Kidney (tissue), 14 donors: ENCODE data around the gene ZDHHC14. TPM values are rescaled to one million over a fixed set of nuclear protein-coding genes. Genes with fewer than 3 reads are reported as not detected.
A peak's percentile ranks its signal among the peaks of the same experiment; 100 is the strongest.

ENCODE experiments used
- DNase-seq, 5 donors: peaks; one replicate each; pipeline ENCODE4 v3.0.0-alpha.2; 2013 to 2020
- FAIRE-seq: peaks from 2 replicates; lab custom pipeline; 2012; peaks lifted over from hg19 to GRCh38; lab: Jason Lieb, UNC
- H3K27ac ChIP-seq, 2 donors: one replicate each; pipeline ENCODE4 v1.7.0; 2013; ENCODE audit warnings: low read depth in 2 of 2, low read length in 2 of 2, inconsistent platforms in 1 of 2
- H3K27me3 ChIP-seq: one replicate; pipeline ENCODE4 v1.7.1; 2013; ENCODE audit warnings: low read length, inconsistent platforms; ENCODE audit not compliant: control insufficient read depth, insufficient read depth
- H3K36me3 ChIP-seq, 3 donors: one replicate each; pipeline versions ENCODE4 v1.7.0 to v1.7.1; 2013; ENCODE audit warnings: low read length in 3 of 3, control low read depth in 1 of 3, inconsistent platforms in 1 of 3; ENCODE audit not compliant: insufficient read depth in 3 of 3, control insufficient read depth in 2 of 3
- H3K4me1 ChIP-seq, 3 donors: one replicate each; pipeline versions ENCODE4 v1.7.0 to v1.7.1; 2013; ENCODE audit warnings: low read length in 3 of 3, inconsistent platforms in 1 of 3, low read depth in 1 of 3; ENCODE audit not compliant: control insufficient read depth in 2 of 3, insufficient read depth in 2 of 3
- H3K4me3 ChIP-seq, 3 donors: one replicate each; pipeline versions ENCODE4 v1.7.0 to v1.8.1; 2013; ENCODE audit warnings: low read length in 3 of 3, control low read depth in 1 of 3, inconsistent platforms in 1 of 3
- H3K9ac ChIP-seq, 3 donors: one replicate each; pipeline versions ENCODE4 v1.7.0 to v1.7.1; 2013; ENCODE audit warnings: low read length in 3 of 3, control low read depth in 1 of 3, inconsistent platforms in 1 of 3
- H3K9me3 ChIP-seq, 3 donors: one replicate each; pipeline versions ENCODE4 v1.7.0 to v1.7.1; 2013; ENCODE audit warnings: low read length in 3 of 3, control low read depth in 1 of 3, inconsistent platforms in 1 of 3; ENCODE audit not compliant: control insufficient read depth in 2 of 3, insufficient read depth in 1 of 3
- CTCF ChIP-seq: IDR thresholded peaks from 3 replicates; pipeline ENCODE4 v1.5.1; 2012; ENCODE audit warnings: mild to moderate bottlenecking, moderate library complexity, borderline replicate concordance; ENCODE audit not compliant: insufficient read depth; ENCODE audit errors: extremely low read depth
- intact Hi-C: fragments of 100-400 bp; cut with DNase I; formaldehyde crosslinking; loops from one replicate; pipeline ENCODE4 v1.11.1; 2022
- polyA plus RNA-seq: library from polyadenylated mRNA; stranded (reverse); fragments of 350-450 nt; fragmentation: Illumina TruSeq; extraction: RNeasy Lipid Tissue Mini Kit (QIAGEN cat#74804); gene quantifications from one replicate; pipeline ENCODE4 v1.2.3, GENCODE V29; 2014; ENCODE audit warnings: low read depth, low replicate concordance; ENCODE audit not compliant: insufficient read depth
- total RNA-seq: library from RNA; stranded (reverse); fragmentation: NEBNext Ultra II Directional; extraction: Animal tissue kit (Norgen Biotek cat#: 25700); gene quantifications from one replicate; pipeline ENCODE4 v1.2.1, GENCODE V29; 2021
- donor health status: control.
- donor health status: control.
- donor health status: control.
- donor health status: control.
- donor health status: control.
- donor health status: DM: yes; HTN: yes; CAD: no.
- donor health status: Normal renal cell carcinoma (clear cell type).

The ZDHHC14 gene
- total and polyA plus RNA-seq, 2 donors from 2014 or later: 13.5 to 26.7 TPM

- Histone ChIP-seq H3K27ac (no peak overlapping the region), H3K36me3 (no peaks in the 10 kb centered on the region), H3K27me3 (no peaks in the 10 kb centered on the region), H3K9ac (no peak overlapping the region), H3K4me1 (no peaks in the 10 kb centered on the region), H3K4me3 (no peak overlapping the region), H3K9me3 (no peaks in the 10 kb centered on the region)
- intact Hi-C loops: no loop called here
- no peak for DNase-seq
- no peak for TF ChIP-seq CTCF
- no peak for FAIRE-seq
Observed at GRCh38 chr6:157411368-157411767, 30.4 kb downstream of the ZDHHC14 start.

DNA sequence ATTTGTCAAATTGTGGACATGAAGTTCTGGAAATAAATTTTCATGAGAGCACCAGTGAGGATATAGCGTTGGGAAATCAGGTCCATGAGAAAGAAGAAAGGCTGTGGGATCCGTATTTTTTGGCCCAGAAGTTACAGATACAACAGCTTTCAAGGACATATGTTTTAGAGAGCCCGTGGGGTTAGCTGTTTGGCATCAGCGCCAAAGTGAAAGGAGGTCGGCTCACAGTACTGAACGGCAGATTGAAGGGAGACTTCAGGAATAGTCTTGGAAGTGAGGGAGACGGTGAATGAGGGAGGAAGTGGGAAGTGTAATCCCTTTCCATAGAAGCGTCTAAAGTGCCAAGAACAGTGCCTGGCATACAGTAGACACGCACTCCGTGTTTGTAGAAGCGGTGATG lies 31.8 kb downstream of the ZDHHC14 start:
- no peaks in the 10 kb centered on the region for H3K36me3 ChIP-seq
- intact Hi-C loops: no loop called here
- H3K4me1 ChIP-seq: no peaks in the 10 kb centered on the region
- H3K27me3 ChIP-seq: no peaks in the 10 kb centered on the region
- no peak for TF ChIP-seq CTCF
- H3K27ac ChIP-seq: no peak overlapping the region
- no peaks in the 10 kb centered on the region for H3K9me3 ChIP-seq
- no peak overlapping the region for H3K4me3 ChIP-seq
- no peak overlapping the region for H3K9ac ChIP-seq
- FAIRE-seq (no peak), DNase-seq (no peak)

- intact Hi-C loops: no loop called here
- no peaks in the 10 kb centered on the region for H3K36me3 ChIP-seq
- H3K4me1 ChIP-seq: peaks cover 0 to 10% (median 5%) of the 10 kb centered on the region in 3 donors
- H3K4me3 ChIP-seq: no peak overlapping the region
- TF ChIP-seq CTCF: no peak
- no peaks in the 10 kb centered on the region for H3K9me3 ChIP-seq
- no peak overlapping the region for H3K27ac ChIP-seq
- no peaks in the 10 kb centered on the region for H3K27me3 ChIP-seq
- H3K9ac ChIP-seq: no peak overlapping the region
- DNase-seq (no peak), FAIRE-seq (no peak)
Observed at GRCh38 chr6:157420497-157420896, 39.5 kb downstream of the ZDHHC14 start.

DNA sequence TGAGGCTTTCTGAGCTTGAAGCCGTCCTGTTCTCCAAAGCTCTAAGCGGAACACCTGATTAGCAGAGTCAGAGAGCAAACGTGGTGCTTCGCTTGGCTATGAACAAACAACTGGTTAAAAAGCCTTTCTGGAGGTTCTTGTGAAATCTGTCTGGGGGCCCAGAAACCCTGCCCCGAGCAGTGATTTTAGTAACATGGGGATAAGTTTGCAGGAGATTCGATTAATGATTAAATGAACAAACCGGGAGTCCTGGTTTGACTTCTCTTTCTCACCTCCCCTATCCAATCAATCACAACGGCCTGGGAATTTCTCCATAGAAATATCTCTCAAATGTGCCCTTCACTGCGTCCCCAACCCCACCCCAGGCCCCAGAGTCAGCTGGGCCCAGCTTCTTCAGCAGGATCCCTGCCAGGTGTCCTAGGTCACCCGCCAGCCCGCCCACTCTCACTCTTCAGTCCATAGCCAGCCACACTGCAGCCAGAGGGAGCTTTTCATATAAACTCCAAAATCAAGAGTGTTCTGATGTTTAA lies 43.6 kb downstream of the ZDHHC14 start:
- no peaks in the 10 kb centered on the region for H3K9me3 ChIP-seq
- no peak overlapping the region for H3K4me3 ChIP-seq
- DNase-seq: peak in 2 of 5 donors; percentile 17 to 35
- no peak for TF ChIP-seq CTCF
- no peak for FAIRE-seq
- intact Hi-C loops: no loop called here
- no peaks in the 10 kb centered on the region for H3K36me3 ChIP-seq
- H3K9ac ChIP-seq: no peak overlapping the region
- H3K27me3 ChIP-seq: no peaks in the 10 kb centered on the region
- H3K27ac ChIP-seq: no peak overlapping the region
- peaks cover 0 to 16% (median 13%) of the 10 kb centered on the region in 3 donors for H3K4me1 ChIP-seq
